ENCODE data around the gene LARP6. TPM values are rescaled to one million over a fixed set of nuclear protein-coding genes. Genes with fewer than 3 reads are reported as not detected.
A peak's percentile ranks its signal among the peaks of the same experiment; 100 is the strongest.

The LARP6 gene
- polyA plus RNA-seq, 1 donor (not counting 4 experiments of a cell fraction or from before 2014, with no cell fraction given) = 66.1 TPM

DNA sequence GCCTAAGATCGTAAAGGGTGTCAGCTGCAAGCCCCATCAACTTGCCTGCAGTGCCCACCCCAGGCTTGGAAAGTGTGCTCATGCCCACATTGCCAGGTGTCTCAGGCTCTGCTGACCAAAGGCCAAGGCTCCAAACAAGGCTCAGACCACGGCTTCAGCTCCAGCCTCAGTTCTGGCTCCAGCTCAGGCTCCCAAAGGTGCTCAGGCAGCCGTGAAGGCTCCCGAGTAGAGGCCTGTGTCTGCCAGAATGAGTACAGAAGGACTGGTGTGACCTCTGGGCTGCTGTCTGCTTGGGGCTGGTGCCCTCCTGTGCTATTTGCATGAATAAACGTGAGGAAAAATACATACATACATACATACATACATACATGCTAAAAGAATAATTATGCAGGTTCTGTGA lies 62.7 kb downstream of the LARP6 start:
- no peaks in the 10 kb centered on the region for H3K79me2 ChIP-seq (ENCODE audit: control insufficient read depth, insufficient read depth, low read length)
- no peak for FAIRE-seq
- no peak overlapping the region for H3K9ac ChIP-seq (ENCODE audit: control insufficient read depth, extremely low read depth, insufficient read depth, low read length)
- H3K4me3 ChIP-seq (ENCODE audit: control insufficient read depth in 2 of 3, extremely low read depth in 1 of 3, insufficient read depth in 2 of 3, low read depth in 1 of 3, low read length in 3 of 3) = no peak overlapping the region
- H3K27me3 ChIP-seq (ENCODE audit: control insufficient read depth, extremely low read depth, insufficient read depth, low read length) = no peaks in the 10 kb centered on the region
- no peak overlapping the region for H2AFZ ChIP-seq (ENCODE audit: control insufficient read depth, low read length)
- no peak for DNase-seq (ENCODE audit: low read depth, low spot score)
- H3K9me1 ChIP-seq (ENCODE audit: control insufficient read depth, extremely low read depth, insufficient read depth, low read length) = no peaks in the 10 kb centered on the region
- no peaks in the 10 kb centered on the region for H3K9me3 ChIP-seq (ENCODE audit: control insufficient read depth, low read depth, low read length)
- no peaks in the 10 kb centered on the region for H3K36me3 ChIP-seq (ENCODE audit: control insufficient read depth in 2 of 2, extremely low read depth in 1 of 2, insufficient read depth in 2 of 2, low read length in 2 of 2)
- no peaks in the 10 kb centered on the region for H4K20me1 ChIP-seq (ENCODE audit: control insufficient read depth, extremely low read depth, insufficient read depth, low read length)
- dilution Hi-C loops (cut with MboI; ENCODE audit: extremely low pct_ligation_motif_present, low sequenced_read_pairs) = no loop called here
- H3K4me2 ChIP-seq (ENCODE audit: control insufficient read depth, extremely low read depth, insufficient read depth, low read depth, low read length) = no peak overlapping the region
- H3K27ac ChIP-seq (ENCODE audit: control insufficient read depth, insufficient read depth, low read length) = no peak overlapping the region
- peaks cover 32% of the 10 kb centered on the region for H3K4me1 ChIP-seq (ENCODE audit: control insufficient read depth, extremely low read depth, insufficient read depth, low read length)
- no peak for TF ChIP-seq EZH2 (IDR thresholded peaks at IDR 0.05; ENCODE audit: low read length)
- TF ChIP-seq CTCF (optimal IDR thresholded peaks at IDR 0.05 in 1 of 3, IDR thresholded peaks at IDR 0.05 in 1 of 3, conservative IDR thresholded peaks at IDR 0.05 in 1 of 3; ENCODE audit: extremely low read depth in 1 of 3, insufficient read depth in 2 of 3, low read length in 3 of 3) = no peak

DNA sequence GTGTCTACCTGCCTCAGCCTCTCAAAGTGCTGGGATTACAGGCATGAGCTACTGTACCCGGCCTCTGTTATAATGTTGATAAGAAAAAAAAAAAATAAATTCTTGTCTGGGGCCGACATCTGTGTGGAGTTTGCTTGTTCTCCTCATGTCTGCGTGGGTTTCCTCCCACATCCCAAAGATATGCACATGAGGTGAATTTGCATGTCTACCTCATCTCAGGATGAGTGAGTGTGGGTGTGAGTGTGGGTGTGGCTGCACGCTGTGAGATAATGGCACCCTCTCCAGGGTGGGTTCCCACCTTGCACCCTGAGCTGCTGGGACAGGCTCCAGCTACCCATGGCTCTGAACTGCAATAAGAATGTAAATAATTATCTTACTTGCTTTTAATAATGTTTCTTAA lies 64.7 kb downstream of the LARP6 start:
- no peaks in the 10 kb centered on the region for H4K20me1 ChIP-seq (ENCODE audit: control insufficient read depth, extremely low read depth, insufficient read depth, low read length)
- no peak overlapping the region for H3K27ac ChIP-seq (ENCODE audit: control insufficient read depth, insufficient read depth, low read length)
- H3K4me3 ChIP-seq (ENCODE audit: control insufficient read depth in 2 of 3, extremely low read depth in 1 of 3, insufficient read depth in 2 of 3, low read depth in 1 of 3, low read length in 3 of 3) = no peak overlapping the region
- dilution Hi-C loops (cut with MboI; ENCODE audit: extremely low pct_ligation_motif_present, low sequenced_read_pairs) = no loop called here
- H3K9ac ChIP-seq (ENCODE audit: control insufficient read depth, extremely low read depth, insufficient read depth, low read length) = no peak overlapping the region
- DNase-seq (ENCODE audit: low read depth, low spot score) (no peak), FAIRE-seq (no peak)
- H3K79me2 ChIP-seq (ENCODE audit: control insufficient read depth, insufficient read depth, low read length) = no peaks in the 10 kb centered on the region
- TF ChIP-seq EZH2 (IDR thresholded peaks at IDR 0.05; ENCODE audit: low read length) = no peak
- TF ChIP-seq CTCF (optimal IDR thresholded peaks at IDR 0.05 in 1 of 3, IDR thresholded peaks at IDR 0.05 in 1 of 3, conservative IDR thresholded peaks at IDR 0.05 in 1 of 3; ENCODE audit: extremely low read depth in 1 of 3, insufficient read depth in 2 of 3, low read length in 3 of 3) = peak in 1 of 3 experiments; percentile 32
- H3K36me3 ChIP-seq (ENCODE audit: control insufficient read depth in 2 of 2, extremely low read depth in 1 of 2, insufficient read depth in 2 of 2, low read length in 2 of 2) = no peaks in the 10 kb centered on the region
- no peak overlapping the region for H2AFZ ChIP-seq (ENCODE audit: control insufficient read depth, low read length)
- no peaks in the 10 kb centered on the region for H3K9me3 ChIP-seq (ENCODE audit: control insufficient read depth, low read depth, low read length)
- no peaks in the 10 kb centered on the region for H3K27me3 ChIP-seq (ENCODE audit: control insufficient read depth, extremely low read depth, insufficient read depth, low read length)
- no peaks in the 10 kb centered on the region for H3K9me1 ChIP-seq (ENCODE audit: control insufficient read depth, extremely low read depth, insufficient read depth, low read length)
- peaks cover 16% of the 10 kb centered on the region for H3K4me1 ChIP-seq (ENCODE audit: control insufficient read depth, extremely low read depth, insufficient read depth, low read length)
- H3K4me2 ChIP-seq (ENCODE audit: control insufficient read depth, extremely low read depth, insufficient read depth, low read depth, low read length) = no peak overlapping the region

Data from keratinocyte (primary cell).